ENCODE results near the gene SCMH1. TPM values are rescaled to one million over a fixed set of nuclear protein-coding genes. Genes with fewer than 3 reads are reported as not detected.
A peak's percentile ranks its signal among the peaks of the same experiment; 100 is the strongest.
"Not testable (repeated sequence)": the region's sequence is repeated elsewhere in the genome, so short reads cannot be mapped to it uniquely, and the experiment has no call there.

The SCMH1 gene
- total RNA-seq, 1 donor from 2014 or later: 19.0 TPM

GRCh38 chr1:41117241-41117640 is 124.9 kb downstream of the SCMH1 start:
- H3K9me3 Mint-ChIP-seq; H3K27ac Mint-ChIP-seq; intact Hi-C loops (cut with micrococcal nuclease); H3K4me1 Mint-ChIP-seq (ENCODE audit: low read depth); H3K4me3 Mint-ChIP-seq (ENCODE audit: low read depth); H3K27me3 Mint-ChIP-seq (ENCODE audit: low read depth); DNase-seq (ENCODE audit: low spot score): not testable (repeated sequence)
- H3K36me3 Mint-ChIP-seq (ENCODE audit: low read depth): peaks cover 12% of the 10 kb centered on the region

- intact Hi-C loops (cut with micrococcal nuclease): no loop called here
- no peak overlapping the region for H3K27ac Mint-ChIP-seq
- no peak for DNase-seq (ENCODE audit: low spot score)
- H3K27me3 Mint-ChIP-seq (ENCODE audit: low read depth): no peaks in the 10 kb centered on the region
- no peak overlapping the region for H3K4me3 Mint-ChIP-seq (ENCODE audit: low read depth)
- no peaks in the 10 kb centered on the region for H3K9me3 Mint-ChIP-seq
- peaks cover 12% of the 10 kb centered on the region for H3K36me3 Mint-ChIP-seq (ENCODE audit: low read depth)
- H3K4me1 Mint-ChIP-seq (ENCODE audit: low read depth): peaks cover 5% of the 10 kb centered on the region
Measured at GRCh38 chr1:41110736-41111135, 131.4 kb downstream of the SCMH1 start.

DNA sequence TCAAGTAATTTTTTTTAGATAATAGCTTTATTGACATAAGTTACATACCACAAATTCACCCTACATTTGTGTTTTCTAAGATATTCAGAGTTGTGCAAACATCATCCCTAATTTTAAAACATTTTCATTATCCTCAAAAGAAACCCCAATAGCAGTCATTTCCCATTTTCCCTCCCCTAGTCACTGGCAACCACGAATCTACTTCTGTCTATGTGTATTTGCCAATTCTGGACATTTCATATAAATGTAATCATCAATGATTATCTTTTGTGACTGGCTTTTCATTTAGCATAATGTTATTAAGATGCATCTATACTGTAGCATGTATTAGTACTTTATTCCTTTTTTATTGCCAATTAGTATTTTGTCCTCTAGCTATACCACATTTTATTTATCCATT is 131.8 kb downstream of the SCMH1 start:
- intact Hi-C loops (cut with micrococcal nuclease): no loop called here
- Mint-ChIP-seq H3K27me3 (ENCODE audit: low read depth) (no peaks in the 10 kb centered on the region), H3K27ac (no peak overlapping the region), H3K4me1 (ENCODE audit: low read depth) (peaks cover 5% of the 10 kb centered on the region), H3K4me3 (ENCODE audit: low read depth) (no peak overlapping the region), H3K9me3 (no peaks in the 10 kb centered on the region), H3K36me3 (ENCODE audit: low read depth) (peaks cover 10% of the 10 kb centered on the region)
- no peak for DNase-seq (ENCODE audit: low spot score)

DNA sequence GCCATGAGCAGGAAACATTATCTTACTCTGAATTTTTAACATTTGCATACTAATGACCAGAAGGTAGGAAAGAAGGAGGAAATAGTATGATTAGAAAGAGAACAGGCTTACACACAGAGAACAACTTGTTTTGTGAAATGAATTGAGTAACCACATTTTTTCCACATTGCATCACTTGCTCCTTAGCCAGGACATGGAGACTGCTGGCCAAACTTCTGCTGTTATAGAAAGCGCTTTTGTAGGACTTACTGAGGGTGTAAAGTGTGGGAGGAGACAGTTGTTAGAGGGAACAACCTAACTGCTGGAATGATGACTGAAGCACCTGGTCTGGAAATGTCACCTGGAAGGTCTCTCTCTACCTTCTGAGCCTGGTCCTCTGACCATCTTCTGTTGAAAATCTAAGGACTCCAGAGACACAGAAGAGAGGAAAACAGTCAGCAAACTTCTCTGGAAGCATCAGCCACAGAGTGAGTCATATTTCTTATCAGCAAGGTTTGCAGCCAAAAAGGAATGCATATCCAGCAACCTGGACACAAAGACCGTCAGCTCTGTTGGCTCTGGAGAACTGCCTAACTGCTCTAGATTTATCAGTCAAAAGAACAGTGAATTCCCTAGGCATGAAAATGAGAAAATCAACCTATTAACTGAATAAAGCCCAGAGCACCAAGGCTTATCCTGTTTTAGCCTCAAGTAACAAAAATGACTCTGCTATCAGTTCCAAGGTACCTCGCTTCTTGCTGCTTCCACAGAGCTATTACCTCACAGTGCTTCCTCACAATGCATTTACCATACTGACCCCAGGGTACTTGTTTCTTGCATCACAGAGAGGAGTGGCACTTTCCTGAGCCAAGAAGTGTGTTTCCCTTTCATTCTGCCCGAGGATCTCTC is 132.6 kb downstream of the SCMH1 start:
- Mint-ChIP-seq H3K27me3 (ENCODE audit: low read depth) (no peaks in the 10 kb centered on the region), H3K36me3 (ENCODE audit: low read depth) (peaks cover 10% of the 10 kb centered on the region), H3K27ac (no peak overlapping the region), H3K9me3 (no peaks in the 10 kb centered on the region), H3K4me3 (ENCODE audit: low read depth) (no peak overlapping the region), H3K4me1 (ENCODE audit: low read depth) (peaks cover 5% of the 10 kb centered on the region)
- intact Hi-C loops (cut with micrococcal nuclease): no loop called here
- no peak for DNase-seq (ENCODE audit: low spot score)

- DNase-seq (ENCODE audit: low spot score): no peak
- Mint-ChIP-seq H3K27ac (no peak overlapping the region), H3K27me3 (ENCODE audit: low read depth) (no peaks in the 10 kb centered on the region), H3K36me3 (ENCODE audit: low read depth) (peaks cover 10% of the 10 kb centered on the region), H3K4me3 (ENCODE audit: low read depth) (no peak overlapping the region), H3K4me1 (ENCODE audit: low read depth) (peaks cover 5% of the 10 kb centered on the region), H3K9me3 (no peaks in the 10 kb centered on the region)
- intact Hi-C loops (cut with micrococcal nuclease): no loop called here
Measured at GRCh38 chr1:41108696-41109275, 133.3 kb downstream of the SCMH1 start.

DNA sequence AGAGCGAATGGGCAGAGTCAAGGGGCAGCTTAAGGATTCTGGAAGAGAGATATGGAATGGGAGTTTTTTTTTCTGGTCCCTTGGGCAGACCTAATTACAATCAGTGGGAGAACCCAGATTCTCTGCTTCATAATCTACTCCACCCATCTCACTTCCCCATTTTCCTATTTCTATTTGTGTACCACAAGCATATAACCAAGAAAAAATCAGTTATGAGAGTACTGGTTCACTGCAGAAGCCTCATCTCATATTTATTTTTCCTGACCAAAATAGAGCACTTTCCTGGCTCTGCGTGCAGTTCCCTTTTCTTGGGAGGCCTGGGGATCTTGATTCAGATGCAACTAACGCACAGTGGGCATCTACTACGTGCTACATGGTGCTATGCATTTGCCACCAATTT is 138.3 kb downstream of the SCMH1 start:
- intact Hi-C loops (cut with micrococcal nuclease): no loop called here
- Mint-ChIP-seq H3K36me3 (ENCODE audit: low read depth) (peaks cover 4% of the 10 kb centered on the region), H3K4me3 (ENCODE audit: low read depth) (no peak overlapping the region), H3K4me1 (ENCODE audit: low read depth) (peaks cover 1% of the 10 kb centered on the region), H3K9me3 (no peaks in the 10 kb centered on the region), H3K27me3 (ENCODE audit: low read depth) (no peaks in the 10 kb centered on the region), H3K27ac (no peak overlapping the region)
- DNase-seq (ENCODE audit: low spot score): no peak

GRCh38 chr1:41102653-41103052 is 139.5 kb downstream of the SCMH1 start:
- H3K4me1 Mint-ChIP-seq (ENCODE audit: low read depth): peaks cover 1% of the 10 kb centered on the region
- no peak overlapping the region for H3K4me3 Mint-ChIP-seq (ENCODE audit: low read depth)
- no peaks in the 10 kb centered on the region for H3K27me3 Mint-ChIP-seq (ENCODE audit: low read depth)
- intact Hi-C loops (cut with micrococcal nuclease): no loop called here
- DNase-seq (ENCODE audit: low spot score): no peak
- peaks cover 4% of the 10 kb centered on the region for H3K36me3 Mint-ChIP-seq (ENCODE audit: low read depth)
- H3K9me3 Mint-ChIP-seq: no peaks in the 10 kb centered on the region
- H3K27ac Mint-ChIP-seq: no peak overlapping the region

DNA sequence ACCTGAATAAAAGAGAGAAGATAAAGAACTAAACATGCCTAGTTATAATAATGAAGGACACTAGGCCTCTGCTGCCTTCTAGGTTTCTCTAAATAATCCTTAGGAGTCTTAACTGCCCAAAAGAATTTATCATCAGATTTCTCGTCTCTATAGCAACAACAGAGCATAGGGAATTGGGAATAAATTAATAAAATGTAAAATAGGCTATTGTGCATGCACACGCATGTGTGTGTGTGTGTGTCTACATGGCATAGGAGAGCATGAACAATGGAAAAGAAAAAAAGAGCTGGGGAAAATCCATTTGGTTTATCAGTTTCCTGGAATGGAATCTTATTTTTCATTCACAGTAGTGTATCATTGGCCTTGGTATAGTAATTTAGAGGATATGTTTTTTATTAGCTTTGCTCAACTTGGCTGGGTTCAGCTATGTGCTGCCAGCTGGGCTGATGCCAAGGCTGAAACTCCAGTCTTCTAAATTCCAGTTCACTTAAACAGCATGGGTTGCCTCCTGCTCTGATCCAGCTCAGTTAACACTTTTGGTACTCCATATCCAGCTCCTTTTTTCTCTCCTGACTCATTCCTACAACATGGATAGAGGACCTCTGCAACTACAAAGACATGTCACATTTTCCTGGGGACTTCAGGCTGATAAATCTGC is 140.0 kb downstream of the SCMH1 start:
- Mint-ChIP-seq H3K9me3 (no peaks in the 10 kb centered on the region), H3K4me3 (ENCODE audit: low read depth) (no peak overlapping the region), H3K36me3 (ENCODE audit: low read depth) (peaks cover 3% of the 10 kb centered on the region), H3K27ac (peak overlapping the region; percentile 45), H3K4me1 (ENCODE audit: low read depth) (peaks cover 1% of the 10 kb centered on the region), H3K27me3 (ENCODE audit: low read depth) (no peaks in the 10 kb centered on the region)
- intact Hi-C loops (cut with micrococcal nuclease): no loop called here
- no peak for DNase-seq (ENCODE audit: low spot score)

DNA sequence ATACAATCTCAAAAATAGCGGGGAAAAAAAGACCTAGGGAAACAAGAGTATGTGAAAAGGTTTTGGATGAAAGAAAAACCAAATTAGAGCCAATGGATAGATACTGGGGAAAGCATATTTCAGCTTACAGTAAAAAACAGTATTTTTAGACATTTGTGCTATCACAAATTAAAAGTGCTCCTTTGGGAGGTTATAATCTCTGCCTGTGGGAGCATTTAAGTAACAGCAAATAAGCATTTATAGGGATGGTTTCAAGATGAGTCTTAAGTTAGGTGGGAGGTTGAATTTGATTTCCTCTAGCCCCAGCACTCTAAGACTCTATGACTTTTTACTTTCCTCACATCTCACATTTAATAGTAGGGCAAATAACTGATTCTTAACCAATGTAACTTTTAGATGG is 141.0 kb downstream of the SCMH1 start:
- intact Hi-C loops (cut with micrococcal nuclease): no loop called here

GRCh38 chr1:41100170-41100569 is 141.9 kb downstream of the SCMH1 start:
- intact Hi-C loops (cut with micrococcal nuclease): no loop called here
- H3K4me1 Mint-ChIP-seq (ENCODE audit: low read depth): peaks cover 1% of the 10 kb centered on the region

More for the DNA sequence above, 141.0 kb downstream of the SCMH1 start:
- Mint-ChIP-seq H3K4me3 (ENCODE audit: low read depth) (no peak overlapping the region), H3K36me3 (ENCODE audit: low read depth) (no peaks in the 10 kb centered on the region), H3K27me3 (ENCODE audit: low read depth) (no peaks in the 10 kb centered on the region), H3K4me1 (ENCODE audit: low read depth) (peaks cover 1% of the 10 kb centered on the region), H3K9me3 (no peaks in the 10 kb centered on the region), H3K27ac (no peak overlapping the region)
- DNase-seq (ENCODE audit: low spot score): no peak

DNA sequence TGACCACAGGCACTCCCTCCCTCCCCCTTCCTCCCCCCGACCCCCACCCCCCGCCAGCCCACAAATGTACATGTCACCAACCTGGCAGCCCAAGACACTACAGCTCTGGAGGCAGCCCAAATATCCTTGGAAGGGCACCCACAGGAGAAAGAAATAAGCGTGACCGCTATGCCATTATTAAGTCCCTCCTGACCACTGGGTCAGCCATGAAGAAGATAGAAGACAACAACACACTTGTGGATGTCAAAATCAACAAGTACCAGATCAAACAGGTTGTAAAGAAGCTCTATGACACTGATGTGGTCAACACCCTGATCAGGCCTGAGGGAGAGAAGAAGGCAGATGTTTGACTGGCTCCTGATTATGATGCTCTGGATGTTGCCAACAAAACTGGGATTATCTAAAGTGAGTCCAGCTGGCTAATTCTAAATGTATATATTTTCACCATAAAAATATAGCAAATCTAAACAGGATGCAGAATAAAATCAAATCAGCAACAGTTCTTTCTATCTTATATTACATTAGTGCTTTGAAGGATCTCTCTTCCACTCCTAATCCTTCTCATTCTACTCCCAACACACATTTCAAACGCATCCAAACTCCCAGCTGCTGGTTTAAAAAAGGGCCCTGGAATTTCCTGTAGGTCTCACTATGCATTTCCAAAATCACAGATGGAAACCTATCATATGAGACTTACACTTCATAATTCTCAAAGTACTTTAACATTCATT is 143.2 kb downstream of the SCMH1 start:
- Mint-ChIP-seq H3K4me3 (ENCODE audit: low read depth) (no peak overlapping the region), H3K27ac (no peak overlapping the region), H3K36me3 (ENCODE audit: low read depth) (no peaks in the 10 kb centered on the region), H3K9me3 (no peaks in the 10 kb centered on the region), H3K27me3 (ENCODE audit: low read depth) (no peaks in the 10 kb centered on the region), H3K4me1 (ENCODE audit: low read depth) (peaks cover 1% of the 10 kb centered on the region)
- intact Hi-C loops (cut with micrococcal nuclease): no loop called here
- no peak for DNase-seq (ENCODE audit: low spot score)

More at GRCh38 chr1:41100170-41100569, 141.9 kb downstream of the SCMH1 start:
- no peak overlapping the region for H3K27ac Mint-ChIP-seq
- no peaks in the 10 kb centered on the region for H3K36me3 Mint-ChIP-seq (ENCODE audit: low read depth)
- no peak for DNase-seq (ENCODE audit: low spot score)
- no peak overlapping the region for H3K4me3 Mint-ChIP-seq (ENCODE audit: low read depth)
- no peaks in the 10 kb centered on the region for H3K9me3 Mint-ChIP-seq
- H3K27me3 Mint-ChIP-seq (ENCODE audit: low read depth): no peaks in the 10 kb centered on the region

- no peaks in the 10 kb centered on the region for H3K27me3 Mint-ChIP-seq (ENCODE audit: low read depth)
- peaks cover 1% of the 10 kb centered on the region for H3K4me1 Mint-ChIP-seq (ENCODE audit: low read depth)
- H3K27ac Mint-ChIP-seq: no peak overlapping the region
- DNase-seq (ENCODE audit: low spot score): no peak
- intact Hi-C loops (cut with micrococcal nuclease): no loop called here
- H3K4me3 Mint-ChIP-seq (ENCODE audit: low read depth): no peak overlapping the region
- H3K9me3 Mint-ChIP-seq: no peaks in the 10 kb centered on the region
- no peaks in the 10 kb centered on the region for H3K36me3 Mint-ChIP-seq (ENCODE audit: low read depth)
Measured at GRCh38 chr1:41097105-41097504, 145.0 kb downstream of the SCMH1 start.

All from activated T-helper 2 cell treated with anti-CD3 and anti-CD28 coated beads, Interferon-gamma antibody, Interleukin-2, Interleukin-4, amounts not matched to agents 10 μg/mL and 5 μg/mL and 100 μg/mL, durations not matched to agents 14 hours and 24 hours and 36 hours (primary cell).